Stimulated activated CD4-positive, alpha-beta T cell treated with anti-CD3 and anti-CD28 coated beads, Interleukin-4, amount 100 ng/mL, for 24 hours (primary cell): ENCODE measurements around the gene SLC26A6.

Source experiments
- DNase-seq: peaks from one replicate; pipeline ENCODE4 v3.0.0-alpha.2; 2020

SLC26A6 gene

GRCh38 chr3:48660800-48661400, 25.6 kb upstream of the SLC26A6 start:
- DNase-seq = no peak

DNA sequence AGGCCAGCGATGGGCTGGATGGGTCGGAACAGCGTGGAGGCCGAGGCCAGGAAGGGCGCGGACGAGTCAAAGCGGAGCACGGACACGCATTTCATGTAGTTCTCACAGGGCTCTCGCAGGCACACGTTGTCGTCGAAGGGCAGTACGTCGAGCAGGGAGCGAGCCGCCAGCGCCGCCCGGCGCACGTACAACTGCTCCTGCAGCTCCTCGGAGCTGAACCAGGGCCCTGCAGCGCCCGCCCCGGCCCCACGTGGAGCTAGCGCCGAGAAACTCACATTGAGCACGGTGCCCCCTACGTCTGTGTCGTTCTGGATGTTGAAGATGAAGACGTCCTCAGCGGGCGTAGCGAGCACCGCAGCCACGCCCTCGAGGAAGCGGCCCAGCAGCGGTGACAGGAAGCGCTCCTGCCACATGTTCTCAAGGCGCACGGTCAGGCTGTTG, 21.6 kb upstream of the SLC26A6 start:
- DNase-seq = peak; percentile 15

DNA sequence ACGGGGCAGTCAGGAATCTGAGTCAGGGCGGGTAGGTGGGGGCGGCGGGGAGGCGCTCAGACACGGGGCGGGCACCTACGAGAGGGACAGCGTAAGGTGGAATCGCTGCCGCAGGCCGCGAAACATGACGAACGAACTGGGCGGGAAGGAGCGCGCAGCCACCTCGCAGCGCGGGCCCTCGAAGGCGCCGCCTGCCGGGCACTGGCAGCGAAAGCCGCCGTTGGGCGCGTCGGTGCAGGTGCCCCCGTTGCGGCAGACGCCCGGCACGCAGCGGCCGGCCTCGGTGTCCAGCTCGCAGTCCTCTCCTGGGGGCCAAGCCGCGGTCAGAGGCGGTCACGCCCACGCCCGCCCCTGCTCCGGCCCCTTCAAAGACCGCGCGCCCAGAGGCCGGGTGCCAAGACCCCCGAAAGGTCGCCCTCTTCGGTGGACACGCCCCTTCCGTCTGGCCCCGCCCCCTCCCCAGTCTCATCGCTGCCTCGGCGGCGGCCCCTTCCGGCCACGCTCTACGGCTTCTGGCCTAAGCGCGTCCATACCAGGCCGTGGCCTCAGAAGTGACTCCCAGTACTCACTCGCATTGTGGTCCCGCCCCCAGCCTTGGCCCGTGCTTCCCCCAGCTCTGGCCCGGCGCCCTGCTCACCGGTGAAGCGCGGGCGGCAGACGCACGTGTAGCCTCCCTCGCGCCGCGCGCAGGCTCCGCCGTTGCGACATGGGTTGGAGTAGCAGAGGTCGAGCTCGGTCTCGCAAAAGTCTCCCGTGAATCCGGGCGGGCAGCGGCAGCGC, 21.0 kb upstream of the SLC26A6 start:
- peak; percentile 85 for DNase-seq

DNA sequence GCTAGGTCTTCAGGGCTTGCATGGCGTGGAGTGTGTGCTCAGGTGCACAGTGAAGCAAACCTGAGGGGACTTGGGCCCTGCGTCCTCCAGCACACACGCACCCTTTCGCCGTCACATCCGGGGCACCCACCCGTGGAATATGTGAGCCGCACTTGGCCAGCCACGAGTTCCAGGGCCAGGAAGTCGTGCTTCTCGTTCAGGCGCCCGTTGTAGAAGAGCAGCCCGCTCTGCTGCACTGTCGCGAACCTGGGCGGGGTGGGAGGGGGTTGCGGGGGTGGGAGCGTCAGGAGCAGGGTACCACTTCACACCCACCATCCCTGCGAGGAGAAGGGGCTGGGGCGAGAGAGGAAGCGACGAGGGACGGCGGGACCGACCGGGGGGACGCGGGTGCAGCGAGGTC, 20.3 kb upstream of the SLC26A6 start:
- DNase-seq = peak; percentile 59

DNA sequence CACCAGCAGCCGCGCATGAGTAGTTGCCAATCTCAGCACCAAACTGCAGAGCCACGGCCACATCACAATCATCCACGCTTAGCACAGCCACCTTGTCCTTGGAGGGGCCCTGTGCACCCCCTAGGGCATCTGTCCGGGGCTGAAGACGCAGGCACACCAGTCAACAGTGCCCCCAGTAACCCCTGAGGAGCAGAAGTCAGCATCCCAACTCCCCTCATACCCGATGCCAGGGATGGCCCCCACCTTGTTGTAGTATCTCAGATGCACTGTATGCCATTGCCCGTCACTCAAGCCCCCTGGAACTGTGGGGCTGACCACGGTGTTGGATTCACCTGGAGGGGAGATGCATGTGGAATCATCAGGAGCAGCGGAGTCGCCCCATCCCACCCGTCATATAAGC, 19.8 kb upstream of the SLC26A6 start:
- no peak for DNase-seq

- no peak for DNase-seq
Observed at GRCh38 chr3:48652923-48653715, 17.9 kb upstream of the SLC26A6 start.

GRCh38 chr3:48651771-48652170, 16.5 kb upstream of the SLC26A6 start:
- DNase-seq = no peak

DNA sequence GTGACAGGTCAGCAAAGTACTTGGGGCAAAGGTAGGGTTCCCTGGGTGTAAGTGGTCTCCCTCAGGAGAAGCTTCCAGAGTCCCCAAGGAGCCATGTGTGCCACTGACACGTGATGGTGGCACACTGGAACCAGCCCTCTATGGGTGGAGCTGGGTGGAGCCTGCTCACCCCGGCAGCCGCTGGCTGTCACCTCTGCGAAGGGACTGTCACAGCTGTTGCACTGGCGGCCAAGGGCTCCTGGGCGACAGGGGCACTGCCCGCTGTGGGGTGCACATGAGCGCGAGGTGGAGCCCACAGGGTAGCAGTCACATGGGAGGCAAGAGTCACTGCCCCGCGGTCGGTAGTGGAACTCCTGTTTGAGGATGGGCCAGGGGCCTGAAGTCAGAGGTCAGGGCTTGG, 15.5 kb upstream of the SLC26A6 start:
- no peak for DNase-seq

GRCh38 chr3:48648188-48648850, 13.1 kb upstream of the SLC26A6 start:
- no peak for DNase-seq

GRCh38 chr3:48647714-48648113, 12.5 kb upstream of the SLC26A6 start:
- DNase-seq = no peak

DNA sequence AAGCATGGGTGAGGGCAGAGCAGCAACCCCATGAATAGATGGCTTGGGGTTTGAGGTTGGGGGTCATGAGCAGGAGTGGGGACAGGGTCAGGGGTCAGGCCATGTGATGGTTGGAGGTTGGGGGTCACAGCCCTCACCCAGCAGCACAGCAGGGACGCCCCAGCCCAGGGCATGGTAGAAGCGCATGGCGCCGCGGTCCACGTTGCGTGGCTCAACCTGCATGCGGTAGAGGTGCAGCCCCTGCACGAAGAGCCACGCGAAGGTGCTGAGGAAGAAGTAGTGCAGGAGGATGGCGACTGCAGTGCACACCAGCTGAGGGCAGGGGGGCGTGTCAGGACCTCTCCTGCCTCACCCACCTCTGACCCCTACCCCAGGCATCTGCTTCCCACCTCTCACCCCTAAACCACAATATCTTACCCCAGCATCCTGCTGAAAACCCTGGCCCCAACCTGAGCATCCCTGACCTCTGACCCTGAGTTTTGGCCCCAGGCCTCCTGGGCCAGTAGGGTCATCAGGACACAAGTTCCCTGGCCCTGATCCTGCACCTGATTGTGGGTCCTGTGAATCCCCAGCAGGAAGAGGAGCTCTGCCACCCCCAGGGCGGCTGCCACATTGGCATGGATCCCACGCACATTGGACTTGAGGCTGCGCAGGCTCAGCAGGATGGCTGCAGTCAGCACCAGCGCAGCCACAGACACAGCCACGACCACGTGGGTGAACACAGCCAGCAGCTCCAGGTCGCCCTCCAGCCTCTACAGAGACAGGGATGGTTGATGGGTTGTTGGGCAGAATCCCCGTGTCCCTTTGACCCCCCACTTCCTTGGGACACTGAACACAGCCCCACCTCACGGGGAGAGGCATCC, 9.9 kb upstream of the SLC26A6 start:
- no peak for DNase-seq

GRCh38 chr3:48642605-48643004, 7.3 kb upstream of the SLC26A6 start:
- DNase-seq = no peak

GRCh38 chr3:48641396-48641795, 6.1 kb upstream of the SLC26A6 start:
- no peak for DNase-seq

- DNase-seq = no peak
Observed at GRCh38 chr3:48639944-48640606, 4.8 kb upstream of the SLC26A6 start.

GRCh38 chr3:48637305-48637704, 2.0 kb upstream of the SLC26A6 start:
- no peak for DNase-seq

- no peak for DNase-seq
Observed at GRCh38 chr3:48636149-48636655, 941 bp upstream of the SLC26A6 start.

GRCh38 chr3:48634661-48635221, 520 bp downstream of the SLC26A6 start:
- DNase-seq = peak; percentile 49

- DNase-seq = no peak
Observed at GRCh38 chr3:48633743-48634142, 1.5 kb downstream of the SLC26A6 start.

DNA sequence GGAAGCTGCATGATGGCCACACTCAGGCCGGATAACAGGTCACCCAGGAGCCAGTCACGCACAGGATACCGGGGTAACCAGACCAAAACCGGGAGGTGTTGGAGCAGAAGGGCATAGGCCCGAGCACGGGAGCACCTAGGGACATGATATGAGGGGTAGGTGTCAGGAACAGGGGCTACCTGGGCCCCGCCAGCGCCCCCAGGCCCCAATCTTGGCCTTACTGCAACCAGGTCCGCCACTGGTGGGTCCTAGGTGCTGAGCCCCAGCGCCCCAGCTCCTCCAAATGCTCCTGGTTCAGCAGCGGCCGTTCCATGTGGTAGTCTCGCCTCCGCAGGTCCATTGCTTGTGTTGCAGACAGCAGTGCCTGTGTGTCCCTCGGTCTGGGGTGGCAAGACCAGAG, 2.0 kb downstream of the SLC26A6 start:
- DNase-seq = no peak

GRCh38 chr3:48631516-48632448, 3.5 kb downstream of the SLC26A6 start:
- no peak for DNase-seq
